NCI-H2107 treated with DMSO at 0.1 percent for 48 hours (cell line): ENCODE results near the gene COQ9.
"Not testable (repeated sequence)": the region's sequence is repeated elsewhere in the genome, so short reads cannot be mapped to it uniquely, and the experiment has no call there.

ENCODE experiments used
- DNase-seq: peaks from one replicate; lab custom pipeline; 2025; ENCODE audit not compliant: unreplicated experiment; lab: John Stamatoyannopoulos, UW

The COQ9 gene

GRCh38 chr16:57484515-57485005, 37.3 kb downstream of the COQ9 start:
- no peak for DNase-seq

- no peak for DNase-seq
Measured at GRCh38 chr16:57485091-57485915, 38.0 kb downstream of the COQ9 start.

GRCh38 chr16:57485916-57486857, 38.9 kb downstream of the COQ9 start, which contains the start of gene DOK4:
TSS of gene DOK4 (minus strand) at chr16:57486493. CDS start at chr16:57479507, 6,986 bp downstream.
- DNase-seq = no peak

- DNase-seq = no peak
Measured at GRCh38 chr16:57486858-57487834, 39.9 kb downstream of the COQ9 start.

GRCh38 chr16:57489229-57489628, 42.0 kb downstream of the COQ9 start:
- DNase-seq = no peak

- no peak for DNase-seq
Measured at GRCh38 chr16:57493767-57494166, 46.5 kb downstream of the COQ9 start.

GRCh38 chr16:57497121-57497520, 49.8 kb downstream of the COQ9 start:
- DNase-seq = no peak

GRCh38 chr16:57498031-57498430, 50.8 kb downstream of the COQ9 start:
- no peak for DNase-seq

GRCh38 chr16:57499941-57500340, 52.7 kb downstream of the COQ9 start:
- not testable (repeated sequence) for DNase-seq

GRCh38 chr16:57500578-57501111, 53.4 kb downstream of the COQ9 start:
- DNase-seq = no peak

GRCh38 chr16:57501492-57501891, 54.2 kb downstream of the COQ9 start:
- DNase-seq = no peak

GRCh38 chr16:57502048-57502775, 54.9 kb downstream of the COQ9 start:
- DNase-seq = peak; percentile 21

GRCh38 chr16:57503366-57503765, 56.1 kb downstream of the COQ9 start:
- DNase-seq = peak; percentile 89

- no peak for DNase-seq
Measured at GRCh38 chr16:57504001-57504400, 56.7 kb downstream of the COQ9 start.

GRCh38 chr16:57504491-57504890, 57.2 kb downstream of the COQ9 start:
- DNase-seq = no peak

GRCh38 chr16:57505169-57505568, 57.9 kb downstream of the COQ9 start:
- no peak for DNase-seq

GRCh38 chr16:57507136-57508034, 60.1 kb downstream of the COQ9 start:
- DNase-seq = peak; percentile 20

GRCh38 chr16:57508035-57508425, 60.8 kb downstream of the COQ9 start:
- no peak for DNase-seq
